ENCODE data around the gene GRB7.

The GRB7 gene

DNA sequence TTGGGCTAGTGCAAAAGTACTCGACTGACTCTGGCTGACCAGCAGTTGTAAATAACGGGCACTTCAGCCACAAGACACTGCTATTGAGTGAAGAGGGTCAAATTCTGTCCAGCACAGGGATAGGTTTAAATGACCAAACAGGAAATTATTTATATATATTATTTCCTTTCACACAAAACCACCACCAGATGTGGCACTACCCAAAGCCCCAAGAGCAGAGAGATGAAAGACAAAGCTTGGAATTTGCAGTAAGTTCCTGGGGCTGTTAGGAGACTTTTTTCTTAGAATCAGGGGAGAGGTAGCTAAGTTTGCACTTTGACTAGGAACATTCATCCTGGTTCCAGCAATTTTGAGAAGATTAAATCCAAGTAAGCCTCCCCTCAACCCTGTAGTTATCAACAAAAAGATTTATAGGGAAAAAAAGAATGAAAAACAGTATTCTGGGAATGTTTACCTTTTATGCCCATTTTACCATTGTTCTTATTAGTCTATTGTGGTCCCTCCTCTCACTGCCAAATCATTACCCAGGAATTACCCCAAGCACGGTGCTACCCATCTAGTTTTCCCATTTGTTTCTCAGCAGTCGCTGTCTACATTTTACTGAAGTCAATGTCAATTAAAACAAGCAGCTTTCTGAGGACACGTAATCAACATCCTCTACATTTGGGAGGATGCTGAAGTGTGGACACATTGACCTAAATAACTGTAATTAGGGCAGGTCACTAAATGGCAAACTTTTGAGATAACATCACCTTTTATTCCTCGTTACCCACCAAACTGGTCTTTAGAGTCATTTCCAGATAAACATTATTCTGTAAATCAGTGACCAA, 43.5 kb downstream of the GRB7 start:
- H3K4me3 ChIP-seq (ENCODE audit: low read depth, low read length), result no peak overlapping the region
- TF ChIP-seq, protein P1, sequence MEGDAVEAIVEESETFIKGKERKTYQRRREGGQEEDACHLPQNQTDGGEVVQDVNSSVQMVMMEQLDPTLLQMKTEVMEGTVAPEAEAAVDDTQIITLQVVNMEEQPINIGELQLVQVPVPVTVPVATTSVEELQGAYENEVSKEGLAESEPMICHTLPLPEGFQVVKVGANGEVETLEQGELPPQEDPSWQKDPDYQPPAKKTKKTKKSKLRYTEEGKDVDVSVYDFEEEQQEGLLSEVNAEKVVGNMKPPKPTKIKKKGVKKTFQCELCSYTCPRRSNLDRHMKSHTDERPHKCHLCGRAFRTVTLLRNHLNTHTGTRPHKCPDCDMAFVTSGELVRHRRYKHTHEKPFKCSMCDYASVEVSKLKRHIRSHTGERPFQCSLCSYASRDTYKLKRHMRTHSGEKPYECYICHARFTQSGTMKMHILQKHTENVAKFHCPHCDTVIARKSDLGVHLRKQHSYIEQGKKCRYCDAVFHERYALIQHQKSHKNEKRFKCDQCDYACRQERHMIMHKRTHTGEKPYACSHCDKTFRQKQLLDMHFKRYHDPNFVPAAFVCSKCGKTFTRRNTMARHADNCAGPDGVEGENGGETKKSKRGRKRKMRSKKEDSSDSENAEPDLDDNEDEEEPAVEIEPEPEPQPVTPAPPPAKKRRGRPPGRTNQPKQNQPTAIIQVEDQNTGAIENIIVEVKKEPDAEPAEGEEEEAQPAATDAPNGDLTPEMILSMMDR (IDR thresholded peaks at IDR 0.05; ENCODE audit: insufficient read depth, low read depth, low read length, missing control alignments), result no peak
- DNase-seq (ENCODE audit: low read depth), result no peak

DNA sequence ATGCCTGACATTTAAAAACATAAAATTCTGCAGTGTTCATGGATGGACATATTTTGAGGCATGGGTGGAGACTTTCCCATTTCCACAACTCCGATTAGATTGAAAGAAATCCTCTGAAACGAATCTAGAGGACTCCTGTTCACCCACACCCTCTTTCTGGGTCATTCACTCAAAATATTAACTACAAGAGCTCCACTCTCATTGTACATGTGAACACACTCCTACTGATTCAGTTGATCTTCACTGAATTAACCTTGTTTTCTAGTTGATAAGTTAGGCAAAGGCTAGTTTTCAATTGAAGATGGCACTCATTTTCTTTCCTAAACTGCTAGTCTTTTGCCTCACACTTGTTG, 44.1 kb downstream of the GRB7 start:
- TF ChIP-seq, protein P1 (IDR thresholded peaks at IDR 0.05; ENCODE audit: insufficient read depth, low read depth, low read length, missing control alignments), result no peak

DNA sequence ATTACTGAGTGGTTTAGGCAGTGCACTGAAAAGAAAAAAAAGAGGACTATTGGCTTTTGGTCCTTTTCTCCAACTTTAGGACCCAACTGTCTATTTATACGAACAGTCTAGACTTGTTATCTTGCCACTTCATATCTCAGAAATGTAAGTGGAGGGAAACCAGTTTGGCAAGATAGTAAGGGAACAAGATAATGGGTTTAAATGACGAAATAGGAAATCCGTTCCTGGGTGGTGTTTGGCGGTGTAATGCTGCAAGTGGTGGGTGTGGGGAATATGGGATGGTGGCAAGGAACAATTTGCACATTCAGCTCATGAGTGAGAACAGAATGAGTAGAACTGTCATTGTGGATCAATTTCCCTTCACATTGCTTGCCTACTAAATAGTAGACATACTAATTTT, 44.7 kb downstream of the GRB7 start:
- H3K4me3 ChIP-seq (ENCODE audit: low read depth, low read length), result no peak overlapping the region
- no peak for DNase-seq (ENCODE audit: low read depth)
- TF ChIP-seq, protein P1 (IDR thresholded peaks at IDR 0.05; ENCODE audit: insufficient read depth, low read depth, low read length, missing control alignments), result no peak

More for the DNA sequence above, 44.1 kb downstream of the GRB7 start:
- no peak for DNase-seq (ENCODE audit: low read depth)
- H3K4me3 ChIP-seq (ENCODE audit: low read depth, low read length), result no peak overlapping the region

DNA sequence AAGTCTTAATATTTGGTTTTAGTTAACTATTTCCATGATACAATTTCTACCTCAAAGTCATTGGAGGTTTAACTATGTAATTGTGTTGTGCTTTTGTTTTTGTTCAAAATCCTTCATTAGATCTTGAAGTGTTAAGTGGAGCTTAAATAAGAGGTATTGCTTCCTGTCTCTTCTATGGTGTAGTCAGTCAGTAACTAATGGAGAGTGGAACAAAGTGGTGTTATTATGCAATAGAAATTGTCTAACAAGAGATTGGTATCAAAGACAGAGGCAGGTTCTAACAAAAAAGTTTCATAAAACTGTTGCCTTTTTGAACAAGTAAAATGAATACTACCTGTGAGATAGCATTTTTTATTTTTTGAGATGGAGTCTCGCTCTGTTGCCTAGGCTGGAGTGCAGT, 45.2 kb downstream of the GRB7 start:
- DNase-seq (ENCODE audit: low read depth), result no peak

DNA sequence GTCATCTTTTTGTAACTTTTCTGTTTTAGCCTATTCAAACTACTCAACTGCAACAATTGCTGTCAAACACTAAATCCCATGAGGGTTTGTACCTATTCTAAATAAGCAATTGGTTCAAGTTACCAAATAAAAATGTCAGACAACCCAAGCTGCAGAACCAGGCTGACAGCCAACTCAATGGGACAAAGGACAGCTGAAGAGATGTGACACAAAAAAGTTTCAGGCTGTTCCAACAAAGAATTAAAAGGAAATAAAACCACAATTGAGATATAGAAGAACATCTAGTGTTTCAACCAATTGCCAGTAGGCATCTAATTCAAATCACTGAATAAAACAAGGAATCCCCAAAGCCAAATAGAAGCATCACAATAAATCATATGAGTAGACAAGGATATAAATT, 49.3 kb downstream of the GRB7 start:
- TF ChIP-seq, protein P1 (IDR thresholded peaks at IDR 0.05; ENCODE audit: insufficient read depth, low read depth, low read length, missing control alignments), result no peak
- H3K4me3 ChIP-seq (ENCODE audit: low read depth, low read length), result no peak overlapping the region
- DNase-seq (ENCODE audit: low read depth), result no peak

More for the DNA sequence above, 45.2 kb downstream of the GRB7 start:
- H3K4me3 ChIP-seq (ENCODE audit: low read depth, low read length), result no peak overlapping the region
- TF ChIP-seq, protein P1 (IDR thresholded peaks at IDR 0.05; ENCODE audit: insufficient read depth, low read depth, low read length, missing control alignments), result no peak

DNA sequence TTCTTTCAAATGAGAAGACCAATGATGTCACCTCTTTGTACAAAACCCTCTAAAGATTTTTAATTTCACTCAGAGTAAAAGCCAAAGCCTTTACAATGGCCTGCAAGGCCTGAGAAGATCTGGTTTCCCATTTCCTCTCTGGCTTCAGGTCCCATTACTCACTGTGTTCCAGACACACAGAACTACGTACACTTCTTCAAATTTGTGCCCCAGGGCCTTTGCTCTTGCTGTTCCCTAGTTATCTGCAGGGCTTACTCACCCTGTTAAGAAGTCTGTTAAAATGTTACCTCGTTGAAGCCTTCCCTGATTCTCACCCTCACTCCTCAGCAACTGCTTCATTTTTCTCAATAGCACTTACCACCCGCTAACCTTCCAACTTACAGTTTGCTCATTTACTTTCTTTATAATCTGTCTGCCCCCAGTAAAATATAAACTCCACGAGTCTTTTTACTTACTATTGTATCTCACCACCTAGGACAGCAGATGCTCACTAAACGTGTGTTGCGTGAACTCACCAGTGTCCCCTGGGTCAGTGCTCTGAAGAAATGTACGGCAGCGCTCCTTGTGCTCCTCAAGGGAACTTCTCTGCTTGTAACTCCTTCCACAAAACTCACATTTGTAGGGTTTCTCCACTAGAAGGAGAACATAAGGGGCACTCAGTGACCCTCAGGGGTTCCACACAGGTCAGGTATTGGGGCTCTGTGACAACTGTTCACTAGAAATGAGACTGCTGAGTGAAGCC, 50.2 kb downstream of the GRB7 start:
- H3K4me3 ChIP-seq (ENCODE audit: low read depth, low read length), result no peak overlapping the region
- no peak for DNase-seq (ENCODE audit: low read depth)
- TF ChIP-seq, protein P1 (IDR thresholded peaks at IDR 0.05; ENCODE audit: insufficient read depth, low read depth, low read length, missing control alignments), result no peak
